Caco-2 (cell line): ENCODE measurements around the gene ESPN. TPM values are rescaled to one million over a fixed set of nuclear protein-coding genes. Genes with fewer than 3 reads are reported as not detected.
"Not testable (repeated sequence)": the region's sequence is repeated elsewhere in the genome, so short reads cannot be mapped to it uniquely, and the experiment has no call there.

ENCODE experiments used
- BruUV-seq: library from RNA; stranded (reverse); fragments of 400-500 nt; replicated peaks from 2 replicates; lab custom pipeline; 2021; lab: Mats Ljungman, UMichigan
- CTCF ChIA-PET: fragments of 300-600 bp; sonication (Branson Sonifier 250); formaldehyde crosslinking; loops from one replicate; lab custom pipeline; 2022; ENCODE audit warnings: antibody characterized with exemption; lab: Charles Lee
- POLR2A ChIA-PET: fragments of 300-600 bp; sonication (Branson Sonifier 250); formaldehyde crosslinking; loops from one replicate; lab custom pipeline; 2022; ENCODE audit warnings: antibody characterized with exemption; lab: Charles Lee
- DNase-seq, 2 experiments: peaks; one replicate each; pipeline versions ENCODE4 v3.0.0 to v3.0.0-alpha.2; 2020 to 2022
- H3K27me3 ChIP-seq: replicated peaks from 2 replicates; pipeline ENCODE4 v1.6.0; 2011; ENCODE audit warnings: low read length; ENCODE audit not compliant: control insufficient read depth, insufficient read depth
- H3K36me3 ChIP-seq: 2 replicates; pipeline ENCODE4 v1.5.1; 2011; ENCODE audit warnings: low read length; ENCODE audit not compliant: control insufficient read depth, insufficient read depth
- H3K4me1 ChIP-seq: fragments of 250-450 bp; sonication (Bioruptor Pico); 2 replicates; pipeline ENCODE4 v1.5.1; 2020; ENCODE audit warnings: mild to moderate bottlenecking
- H3K4me3 ChIP-seq: 2 replicates; pipeline ENCODE4 v1.5.1; 2011; ENCODE audit warnings: low read depth, mild to moderate bottlenecking, control low read depth, low read length
- H3K9me3 ChIP-seq: fragments of 250-450 bp; sonication (Bioruptor Pico); 2 replicates; pipeline ENCODE4 v1.5.1; 2020; ENCODE audit warnings: mild to moderate bottlenecking, moderate library complexity
- H3K27ac Mint-ChIP-seq: one replicate; pipeline ENCODE4 v1.8.0; 2022; ENCODE audit warnings: mixed read lengths; ENCODE audit not compliant: unreplicated experiment
- H3K27me3 Mint-ChIP-seq: one replicate; pipeline ENCODE4 v1.8.0; 2022; ENCODE audit warnings: mixed read lengths; ENCODE audit not compliant: insufficient read depth, unreplicated experiment
- H3K36me3 Mint-ChIP-seq: one replicate; pipeline ENCODE4 v1.8.0; 2022; ENCODE audit warnings: mild to moderate bottlenecking, mixed read lengths; ENCODE audit not compliant: insufficient read depth, unreplicated experiment
- H3K4me1 Mint-ChIP-seq: one replicate; pipeline ENCODE4 v1.8.0; 2022; ENCODE audit warnings: low read depth, mixed read lengths; ENCODE audit not compliant: unreplicated experiment
- H3K4me3 Mint-ChIP-seq: one replicate; pipeline ENCODE4 v1.8.0; 2022; ENCODE audit warnings: mild to moderate bottlenecking, moderate library complexity, mixed read lengths; ENCODE audit not compliant: unreplicated experiment
- H3K9me3 Mint-ChIP-seq: one replicate; pipeline ENCODE4 v1.8.0; 2022; ENCODE audit warnings: mixed read lengths; ENCODE audit not compliant: unreplicated experiment
- intact Hi-C: fragments of 100-400 bp; cut with micrococcal nuclease; formaldehyde crosslinking; loops from one replicate; pipeline ENCODE4 v1.10.0; 2022; ENCODE audit not compliant: unreplicated experiment
- total RNA-seq: library from RNA; stranded (reverse); gene quantifications from 2 replicates; pipeline ENCODE4 v1.2.3, GENCODE V29; 2022
- TF ChIP-seq, protein P1 (sequence below), 2 experiments: fragments of 200-600 bp in 1 of 2; IDR thresholded peaks; 1 replicate in 1 of 2; 2 replicates in 1 of 2; pipeline versions ENCODE4 v1.5.1 to v1.8.0; 2011 to 2022; ENCODE audit warnings: antibody characterized with exemption in 1 of 2, control low read depth in 1 of 2, inconsistent platforms in 1 of 2, low read depth in 1 of 2, low read length in 1 of 2, mild to moderate bottlenecking in 1 of 2, moderate library complexity in 1 of 2; ENCODE audit not compliant: insufficient read depth in 1 of 2, severe bottlenecking in 1 of 2, unreplicated experiment in 1 of 2

The ESPN gene
- total RNA-seq, 1 experiment from 2014 or later, result 16.3 TPM

DNA sequence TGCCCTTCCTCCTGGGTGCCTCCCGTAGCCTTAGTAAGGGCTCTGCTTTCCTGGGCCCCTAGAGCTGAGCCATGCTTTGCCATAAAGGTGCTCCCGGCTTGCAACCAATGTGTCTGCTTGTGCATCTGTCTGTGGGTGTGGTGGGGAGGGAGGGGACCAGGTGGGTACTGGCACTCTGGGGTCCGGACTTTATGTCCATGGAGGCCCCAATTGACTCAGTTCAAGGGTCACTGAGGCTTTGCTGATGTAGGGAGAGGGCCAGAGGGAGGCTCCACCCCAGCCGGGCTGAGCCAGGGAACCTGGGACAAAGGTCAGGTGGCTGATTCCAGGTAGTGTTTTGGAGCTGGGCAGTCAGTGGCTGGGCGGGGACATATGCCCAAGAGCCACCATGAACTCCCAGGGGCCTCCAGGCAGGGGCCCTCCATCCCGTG is 26.4 kb downstream of the ESPN start:
- no peaks in the 10 kb centered on the region for H3K9me3 Mint-ChIP-seq
- no peaks in the 10 kb centered on the region for H3K36me3 Mint-ChIP-seq
- CTCF ChIA-PET, result interaction anchor here (0.6 to 1.5 kb wide), 4 partner anchors 10 to 280 kb away, joined by 3 to 5 read pairs (median 4); no protein-coding TSS in a partner anchor
- peak; percentile 43 to 73 for DNase-seq
- H3K27me3 ChIP-seq, result no peaks in the 10 kb centered on the region
- intact Hi-C loops, result no loop called here
- POLR2A ChIA-PET, result no interaction called here
- no peak overlapping the region; the same call in 1 of the 2 replicates for H3K4me3 ChIP-seq
- H3K4me1 Mint-ChIP-seq, result peaks cover 9% of the 10 kb centered on the region
- H3K27ac Mint-ChIP-seq, result peak overlapping the region; percentile 67
- BruUV-seq, result no TSS peak
- no peak overlapping the region for H3K4me3 Mint-ChIP-seq
- H3K36me3 ChIP-seq, result no peaks in the 10 kb centered on the region
- peaks cover 7% of the 10 kb centered on the region for H3K4me1 ChIP-seq
- H3K9me3 ChIP-seq, result no peaks in the 10 kb centered on the region
- TF ChIP-seq, protein P1, sequence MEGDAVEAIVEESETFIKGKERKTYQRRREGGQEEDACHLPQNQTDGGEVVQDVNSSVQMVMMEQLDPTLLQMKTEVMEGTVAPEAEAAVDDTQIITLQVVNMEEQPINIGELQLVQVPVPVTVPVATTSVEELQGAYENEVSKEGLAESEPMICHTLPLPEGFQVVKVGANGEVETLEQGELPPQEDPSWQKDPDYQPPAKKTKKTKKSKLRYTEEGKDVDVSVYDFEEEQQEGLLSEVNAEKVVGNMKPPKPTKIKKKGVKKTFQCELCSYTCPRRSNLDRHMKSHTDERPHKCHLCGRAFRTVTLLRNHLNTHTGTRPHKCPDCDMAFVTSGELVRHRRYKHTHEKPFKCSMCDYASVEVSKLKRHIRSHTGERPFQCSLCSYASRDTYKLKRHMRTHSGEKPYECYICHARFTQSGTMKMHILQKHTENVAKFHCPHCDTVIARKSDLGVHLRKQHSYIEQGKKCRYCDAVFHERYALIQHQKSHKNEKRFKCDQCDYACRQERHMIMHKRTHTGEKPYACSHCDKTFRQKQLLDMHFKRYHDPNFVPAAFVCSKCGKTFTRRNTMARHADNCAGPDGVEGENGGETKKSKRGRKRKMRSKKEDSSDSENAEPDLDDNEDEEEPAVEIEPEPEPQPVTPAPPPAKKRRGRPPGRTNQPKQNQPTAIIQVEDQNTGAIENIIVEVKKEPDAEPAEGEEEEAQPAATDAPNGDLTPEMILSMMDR (IDR thresholded peaks at IDR 0.05; ENCODE audit: insufficient read depth in 1 of 2, low read depth in 1 of 2, low read length in 1 of 2, severe bottlenecking in 1 of 2, unreplicated experiment in 1 of 2), result no peak
- H3K27me3 Mint-ChIP-seq, result no peaks in the 10 kb centered on the region

GRCh38 chr1:6453895-6454855 is 29.6 kb downstream of the ESPN start:
- DNase-seq, H3K27me3 ChIP-seq, H3K9me3 ChIP-seq, H3K27me3 Mint-ChIP-seq, H3K9me3 Mint-ChIP-seq, H3K4me3 ChIP-seq, H3K36me3 ChIP-seq, BruUV-seq, H3K36me3 Mint-ChIP-seq, H3K4me1 ChIP-seq, H3K4me1 Mint-ChIP-seq, POLR2A ChIA-PET, H3K27ac Mint-ChIP-seq, intact Hi-C loops, H3K4me3 Mint-ChIP-seq: not testable (repeated sequence)
- CTCF ChIA-PET, result interaction anchor here (1.4 kb wide), 1 partner anchor 16 kb away, joined by 3 read pairs; no protein-coding TSS in a partner anchor

DNA sequence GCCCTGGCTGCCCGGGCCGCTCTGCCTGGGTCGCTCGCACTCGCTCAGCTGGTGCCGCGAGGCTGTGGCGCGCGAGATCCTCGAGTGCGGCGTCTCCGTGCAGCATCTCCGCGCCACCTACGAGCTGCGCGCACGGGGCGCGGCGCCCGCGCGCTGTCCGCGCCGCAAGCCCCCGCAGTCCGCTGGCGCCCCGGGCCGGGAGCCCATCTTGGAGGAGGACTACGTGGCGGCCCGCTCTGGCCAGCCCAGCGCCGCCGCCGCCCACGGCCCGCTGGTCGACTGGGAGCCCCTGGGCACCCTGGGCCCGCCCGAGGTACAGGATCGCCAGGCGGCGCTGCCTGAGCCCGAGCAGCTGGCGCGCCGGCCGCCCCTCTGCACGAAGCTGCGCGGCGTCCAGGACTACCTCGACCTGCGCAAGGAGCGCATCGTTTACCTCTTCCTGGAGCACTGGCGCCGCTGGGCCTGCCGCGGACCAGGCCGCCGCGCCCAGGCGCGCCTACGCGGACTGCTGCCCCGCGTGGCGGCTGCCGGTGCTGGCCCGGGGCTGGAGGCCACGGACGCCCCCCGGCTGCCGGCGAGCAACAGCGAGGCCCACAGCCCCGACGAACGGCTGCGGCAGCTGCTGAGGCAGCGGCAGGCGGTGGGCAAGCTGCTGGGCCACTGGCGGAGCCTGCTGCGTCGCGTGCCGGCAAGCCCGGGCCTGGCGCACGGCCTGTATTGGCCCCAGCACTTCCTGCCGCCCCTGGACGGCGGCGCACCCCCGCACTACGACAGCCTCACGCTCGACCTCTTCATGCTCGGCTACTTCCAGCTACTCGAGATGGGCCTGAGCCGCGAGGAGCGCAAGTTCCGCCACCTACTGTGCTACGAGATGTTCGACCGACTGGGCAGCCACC is 30.5 kb downstream of the ESPN start:
- Mint-ChIP-seq H3K27me3 (no peaks in the 10 kb centered on the region), H3K27ac (no peak overlapping the region), H3K4me3 (no peak overlapping the region), H3K36me3 (no peaks in the 10 kb centered on the region), H3K9me3 (no peaks in the 10 kb centered on the region), H3K4me1 (peaks cover 9% of the 10 kb centered on the region)
- ChIA-PET CTCF (interaction anchor here (1.4 kb wide), 1 partner anchor 17 kb away, joined by 3 read pairs; no protein-coding TSS in a partner anchor), POLR2A (no interaction called here)
- H3K9me3 ChIP-seq, result no peaks in the 10 kb centered on the region
- intact Hi-C loops, result no loop called here
- H3K36me3 ChIP-seq, result no peaks in the 10 kb centered on the region
- TF ChIP-seq, protein P1 (IDR thresholded peaks at IDR 0.05; ENCODE audit: insufficient read depth in 1 of 2, low read depth in 1 of 2, low read length in 1 of 2, severe bottlenecking in 1 of 2, unreplicated experiment in 1 of 2), result no peak
- no peak overlapping the region for H3K4me3 ChIP-seq
- DNase-seq, result no peak
- H3K4me1 ChIP-seq, result peaks cover 7% of the 10 kb centered on the region
- BruUV-seq, result no TSS peak
- H3K27me3 ChIP-seq, result no peaks in the 10 kb centered on the region

GRCh38 chr1:6455752-6456520 is 31.4 kb downstream of the ESPN start:
- POLR2A ChIA-PET, H3K36me3 Mint-ChIP-seq, H3K4me3 Mint-ChIP-seq, H3K27me3 ChIP-seq, H3K4me1 Mint-ChIP-seq, H3K9me3 Mint-ChIP-seq, DNase-seq, H3K27ac Mint-ChIP-seq, H3K27me3 Mint-ChIP-seq, intact Hi-C loops, H3K4me1 ChIP-seq, H3K4me3 ChIP-seq, H3K36me3 ChIP-seq, H3K9me3 ChIP-seq, BruUV-seq: not testable (repeated sequence)
- CTCF ChIA-PET, result interaction anchor here (0.6 kb wide), 1 partner anchor 55 kb away, joined by 3 read pairs; no protein-coding TSS in a partner anchor
